ENCODE results near the gene ETNK2.

The ETNK2 gene

GRCh38 chr1:204196068-204196795 lies 44.4 kb upstream of the ETNK2 start, which contains the start of gene KISS1:
Gene KISS1, minus strand, starts transcription at chr1:204196491. Its CDS starts 3,615 bp downstream, at chr1:204192876.
- no peak for TF ChIP-seq CTCF (IDR thresholded peaks at IDR 0.05; ENCODE audit: low read depth, low read length)
- H3K4me3 ChIP-seq (ENCODE audit: low read depth, low read length): no peak within 1 kb of the TSS
- H3K27me3 ChIP-seq (ENCODE audit: insufficient read depth, low read depth, severe bottlenecking): no peaks in the 10 kb centered on the region
- peak within 1 kb of the TSS; percentile 0; the same call in 1 of the 2 replicates for H3K27ac ChIP-seq
- DNase-seq: peak; percentile 79
- H3K9me3 ChIP-seq (ENCODE audit: severe bottlenecking): no peaks in the 10 kb centered on the region
- no peaks in the 10 kb centered on the region for H3K36me3 ChIP-seq

GRCh38 chr1:204194771-204195170 lies 42.9 kb upstream of the ETNK2 start:
- no peak for DNase-seq
- TF ChIP-seq CTCF (IDR thresholded peaks at IDR 0.05; ENCODE audit: low read depth, low read length): no peak
- Histone ChIP-seq H3K27ac (no peak overlapping the region), H3K9me3 (ENCODE audit: severe bottlenecking) (no peaks in the 10 kb centered on the region), H3K27me3 (ENCODE audit: insufficient read depth, low read depth, severe bottlenecking) (no peaks in the 10 kb centered on the region), H3K36me3 (no peaks in the 10 kb centered on the region), H3K4me3 (ENCODE audit: low read depth, low read length) (no peak overlapping the region)

- Histone ChIP-seq H3K36me3 (no peaks in the 10 kb centered on the region), H3K9me3 (ENCODE audit: severe bottlenecking) (no peaks in the 10 kb centered on the region), H3K27ac (no peak overlapping the region), H3K27me3 (ENCODE audit: insufficient read depth, low read depth, severe bottlenecking) (no peaks in the 10 kb centered on the region), H3K4me3 (ENCODE audit: low read depth, low read length) (no peak overlapping the region)
- no peak for TF ChIP-seq CTCF (IDR thresholded peaks at IDR 0.05; ENCODE audit: low read depth, low read length)
- peak; percentile 53 for DNase-seq
Observed at GRCh38 chr1:204194080-204194479, 42.2 kb upstream of the ETNK2 start.

GRCh38 chr1:204192589-204193352 lies 40.9 kb upstream of the ETNK2 start:
- TF ChIP-seq CTCF (IDR thresholded peaks at IDR 0.05; ENCODE audit: low read depth, low read length): no peak
- no peak overlapping the region for H3K4me3 ChIP-seq (ENCODE audit: low read depth, low read length)
- no peaks in the 10 kb centered on the region for H3K36me3 ChIP-seq
- no peaks in the 10 kb centered on the region for H3K9me3 ChIP-seq (ENCODE audit: severe bottlenecking)
- no peak for DNase-seq
- no peak overlapping the region for H3K27ac ChIP-seq
- H3K27me3 ChIP-seq (ENCODE audit: insufficient read depth, low read depth, severe bottlenecking): no peaks in the 10 kb centered on the region

GRCh38 chr1:204192046-204192445 lies 40.2 kb upstream of the ETNK2 start:
- DNase-seq: no peak
- no peak for TF ChIP-seq CTCF (IDR thresholded peaks at IDR 0.05; ENCODE audit: low read depth, low read length)
- H3K36me3 ChIP-seq: no peaks in the 10 kb centered on the region
- H3K4me3 ChIP-seq (ENCODE audit: low read depth, low read length): no peak overlapping the region
- H3K9me3 ChIP-seq (ENCODE audit: severe bottlenecking): no peaks in the 10 kb centered on the region
- no peak overlapping the region for H3K27ac ChIP-seq
- H3K27me3 ChIP-seq (ENCODE audit: insufficient read depth, low read depth, severe bottlenecking): no peaks in the 10 kb centered on the region
